Esophagus squamous epithelium (tissue), 5 donors: ENCODE measurements around the gene PLXNC1. TPM values are rescaled to one million over a fixed set of nuclear protein-coding genes. Genes with fewer than 3 reads are reported as not detected.

Experiments used
- DNase-seq: peaks from one replicate; lab custom pipeline; 2025; lab: John Stamatoyannopoulos, UW
- H3K27ac ChIP-seq, 4 donors: fragments of 200-600 bp; sonication (generic); one replicate each; pipeline ENCODE4 v1.5.1; 2016 to 2019; ENCODE audit warnings: mild to moderate bottlenecking in 1 of 4
- H3K27me3 ChIP-seq, 4 donors: fragments of 200-600 bp; sonication (generic); 1 replicate in 3 of 4; 2 replicates in 1 of 4; pipeline versions ENCODE4 v1.5.1 to v1.6.0; 2017 to 2021; ENCODE audit warnings: antibody characterized with exemption in 1 of 4
- H3K36me3 ChIP-seq, 3 donors: fragments of 200-600 bp; sonication (generic); one replicate each; pipeline ENCODE4 v1.5.1; 2016 to 2019
- H3K4me1 ChIP-seq, 3 donors: fragments of 200-600 bp; sonication (generic); one replicate each; pipeline ENCODE4 v1.5.1; 2017 to 2019
- H3K4me3 ChIP-seq, 4 donors: fragments of 200-600 bp; sonication (generic); 1 replicate in 3 of 4; 2 replicates in 1 of 4; pipeline ENCODE4 v1.5.1; 2016 to 2019; ENCODE audit warnings: mild to moderate bottlenecking in 2 of 4, moderate library complexity in 1 of 4
- H3K9me3 ChIP-seq, 3 donors: fragments of 200-600 bp; sonication (generic); one replicate each; pipeline ENCODE4 v1.5.1; 2016 to 2019
- POLR2A ChIP-seq, 4 donors: fragments of 450-650 bp; IDR thresholded peaks; one replicate each; pipeline ENCODE4 v1.6.1; 2017; ENCODE audit warnings: antibody characterized with exemption in 4 of 4, mild to moderate bottlenecking in 4 of 4, moderate library complexity in 3 of 4
- WGBS, 2 donors: methylation state at CpG; one replicate each; pipeline ENCODE4 v1.1.5; 2018; 5-methylcytosine and 5-hydroxymethylcytosine counted together
- intact Hi-C: fragments of 100-400 bp; cut with DNase I; formaldehyde crosslinking; loops from one replicate; pipeline ENCODE4 v1.15.0; 2022
- total RNA-seq, 4 donors: library from RNA; depleted of rRNA; stranded (reverse); fragments of >200 nt; gene quantifications; one replicate each; pipeline ENCODE4 v1.1.0, GENCODE V29; 2016
- TF ChIP-seq, protein P1 (sequence below), 6 experiments: fragments of 450-650 bp in 4 of 6; fragments of 200-600 bp in 2 of 6; sonication (generic) in 2 of 6; IDR thresholded peaks; one replicate each; pipeline ENCODE4 v1.5.1; 2016 to 2019; ENCODE audit warnings: antibody characterized with exemption in 6 of 6, mild to moderate bottlenecking in 4 of 6, moderate library complexity in 4 of 6
- donor health status: DM: yes; HTN: yes; CAD: no.

Gene PLXNC1
- total RNA-seq, 4 donors from 2014 or later, result 1.0 to 6.7 (median 2.6) TPM

DNA sequence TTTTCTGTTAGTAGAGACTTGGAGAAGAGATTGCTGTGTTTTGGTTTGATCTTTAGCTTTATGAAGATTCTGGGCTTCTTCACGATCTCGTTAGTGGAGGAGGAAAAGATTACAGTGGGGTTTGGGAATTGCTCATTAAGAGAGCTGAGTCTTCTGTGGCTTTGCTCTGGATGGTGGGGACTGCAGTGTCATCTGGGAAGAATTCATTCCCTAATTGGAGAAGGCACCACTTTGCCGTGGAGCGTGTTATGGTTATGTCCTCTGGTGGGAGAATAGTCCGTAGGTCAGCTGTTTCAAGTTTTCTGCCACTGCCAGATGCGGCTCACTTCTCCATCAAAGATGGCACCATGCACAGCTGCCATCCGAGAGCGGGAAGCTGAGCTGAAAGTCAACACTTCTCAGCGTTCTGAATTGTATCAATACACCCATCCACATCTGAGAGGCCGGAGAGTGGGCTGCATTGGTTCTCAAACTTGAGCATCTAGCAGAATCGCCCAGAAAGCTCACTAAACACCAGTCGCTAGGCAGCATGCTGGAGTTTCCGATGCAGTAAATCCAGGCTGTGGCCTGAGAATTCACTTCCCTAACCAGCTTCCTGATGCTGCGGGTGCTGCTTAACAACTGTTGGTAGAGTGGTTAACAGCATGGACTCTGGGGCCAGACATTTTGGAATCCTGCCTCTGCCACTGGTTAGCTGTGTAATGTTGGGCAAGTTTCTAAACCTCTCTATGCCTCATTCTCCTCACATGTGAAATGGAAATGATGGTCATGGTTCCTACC lies 117.8 kb downstream of the PLXNC1 start:
- intact Hi-C loops, result no loop called here
- Histone ChIP-seq H3K27ac (peak overlapping the region in 3 of 4 donors; percentile 49 to 75 (median 67)), H3K4me3 (no peak overlapping the region), H3K27me3 (no peaks in the 10 kb centered on the region), H3K9me3 (no peaks in the 10 kb centered on the region), H3K4me1 (peaks cover 3 to 68% (median 15%) of the 10 kb centered on the region in 3 donors), H3K36me3 (no peaks in the 10 kb centered on the region)
- WGBS, 2 donors, result 87 to 91% methylated on average over 11 to 12 of the region's 14 CpGs
- TF ChIP-seq, protein P1, sequence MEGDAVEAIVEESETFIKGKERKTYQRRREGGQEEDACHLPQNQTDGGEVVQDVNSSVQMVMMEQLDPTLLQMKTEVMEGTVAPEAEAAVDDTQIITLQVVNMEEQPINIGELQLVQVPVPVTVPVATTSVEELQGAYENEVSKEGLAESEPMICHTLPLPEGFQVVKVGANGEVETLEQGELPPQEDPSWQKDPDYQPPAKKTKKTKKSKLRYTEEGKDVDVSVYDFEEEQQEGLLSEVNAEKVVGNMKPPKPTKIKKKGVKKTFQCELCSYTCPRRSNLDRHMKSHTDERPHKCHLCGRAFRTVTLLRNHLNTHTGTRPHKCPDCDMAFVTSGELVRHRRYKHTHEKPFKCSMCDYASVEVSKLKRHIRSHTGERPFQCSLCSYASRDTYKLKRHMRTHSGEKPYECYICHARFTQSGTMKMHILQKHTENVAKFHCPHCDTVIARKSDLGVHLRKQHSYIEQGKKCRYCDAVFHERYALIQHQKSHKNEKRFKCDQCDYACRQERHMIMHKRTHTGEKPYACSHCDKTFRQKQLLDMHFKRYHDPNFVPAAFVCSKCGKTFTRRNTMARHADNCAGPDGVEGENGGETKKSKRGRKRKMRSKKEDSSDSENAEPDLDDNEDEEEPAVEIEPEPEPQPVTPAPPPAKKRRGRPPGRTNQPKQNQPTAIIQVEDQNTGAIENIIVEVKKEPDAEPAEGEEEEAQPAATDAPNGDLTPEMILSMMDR (IDR thresholded peaks at IDR 0.05), result no peak
- no peak for TF ChIP-seq POLR2A (IDR thresholded peaks at IDR 0.05)
- DNase-seq, result no peak

DNA sequence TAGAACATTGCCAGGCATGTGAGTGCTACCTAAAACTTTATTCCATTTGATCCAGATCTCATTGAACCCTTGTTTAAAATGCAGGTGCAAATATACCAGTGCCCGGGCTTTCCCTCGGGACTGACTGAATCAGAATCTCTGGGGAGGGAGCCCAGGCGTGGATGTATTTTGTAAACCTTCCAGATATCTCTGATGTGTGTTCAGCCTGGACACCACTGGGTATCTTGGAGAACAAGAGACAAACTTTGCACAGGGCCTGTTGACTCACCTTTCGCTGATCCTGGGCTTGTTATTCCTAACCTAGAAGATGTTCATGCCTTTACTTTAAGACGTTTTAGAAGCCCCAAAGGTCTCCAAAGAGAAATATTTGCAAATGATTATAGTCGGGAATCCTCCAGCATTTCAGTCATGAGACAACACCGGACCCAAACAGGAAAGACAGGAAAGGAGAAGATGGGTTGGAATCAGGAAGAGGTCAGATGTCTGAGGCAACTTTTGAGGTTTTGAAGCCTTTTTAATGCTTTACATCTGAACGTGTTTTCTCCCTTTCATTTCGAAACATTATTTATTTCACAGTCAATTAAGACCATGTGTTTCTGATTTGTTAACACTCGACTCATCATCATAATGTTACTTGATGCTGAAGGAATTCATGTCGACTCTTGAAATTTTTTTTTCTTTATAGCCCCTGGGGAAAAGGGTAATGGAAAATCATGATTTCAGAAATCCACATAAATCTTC lies 118.6 kb downstream of the PLXNC1 start:
- TF ChIP-seq, protein P1 (IDR thresholded peaks at IDR 0.05), result no peak
- TF ChIP-seq POLR2A (IDR thresholded peaks at IDR 0.05), result no peak
- H3K9me3 ChIP-seq, result no peaks in the 10 kb centered on the region
- H3K27ac ChIP-seq, result peak overlapping the region in 3 of 4 donors; percentile 67 to 75 (median 70)
- WGBS, 2 donors, result 27 to 36% methylated on average over 10 to 11 of the region's 11 CpGs
- DNase-seq, result no peak
- H3K4me3 ChIP-seq, result no peak overlapping the region
- intact Hi-C loops, result no loop called here
- no peaks in the 10 kb centered on the region for H3K36me3 ChIP-seq
- H3K4me1 ChIP-seq, result peaks cover 3 to 60% (median 9%) of the 10 kb centered on the region in 3 donors
- H3K27me3 ChIP-seq, result no peaks in the 10 kb centered on the region

DNA sequence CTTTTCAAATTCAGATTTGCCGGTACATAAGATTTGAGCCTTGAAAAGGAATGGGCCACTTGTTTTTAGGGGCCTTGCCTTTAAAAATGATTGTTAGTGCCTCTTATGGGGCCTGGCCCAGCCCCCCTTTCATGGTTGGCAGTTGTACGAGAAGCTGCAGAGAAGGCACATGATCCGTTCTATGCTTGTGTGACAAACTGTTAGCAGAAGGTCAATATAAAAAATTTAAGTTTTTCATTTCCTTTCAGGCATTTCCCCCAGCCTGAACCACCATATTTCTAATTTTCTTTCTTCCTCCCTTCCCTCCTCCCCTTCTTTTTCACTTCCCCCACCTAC lies 119.1 kb downstream of the PLXNC1 start:
- peaks cover 3 to 56% (median 7%) of the 10 kb centered on the region in 3 donors for H3K4me1 ChIP-seq
- whole genome bisulfite sequencing, 2 donors, result 28 to 49% methylated on average over 3 of the region's 3 CpGs
- no peaks in the 10 kb centered on the region for H3K36me3 ChIP-seq
- no peaks in the 10 kb centered on the region for H3K27me3 ChIP-seq
- H3K9me3 ChIP-seq, result no peaks in the 10 kb centered on the region
- intact Hi-C loops, result no loop called here
- no peak for TF ChIP-seq POLR2A (IDR thresholded peaks at IDR 0.05)
- TF ChIP-seq, protein P1 (IDR thresholded peaks at IDR 0.05), result no peak
- H3K4me3 ChIP-seq, result no peak overlapping the region
- no peak for DNase-seq
- H3K27ac ChIP-seq, result peak overlapping the region in 3 of 4 donors; percentile 67 to 75 (median 70)

DNA sequence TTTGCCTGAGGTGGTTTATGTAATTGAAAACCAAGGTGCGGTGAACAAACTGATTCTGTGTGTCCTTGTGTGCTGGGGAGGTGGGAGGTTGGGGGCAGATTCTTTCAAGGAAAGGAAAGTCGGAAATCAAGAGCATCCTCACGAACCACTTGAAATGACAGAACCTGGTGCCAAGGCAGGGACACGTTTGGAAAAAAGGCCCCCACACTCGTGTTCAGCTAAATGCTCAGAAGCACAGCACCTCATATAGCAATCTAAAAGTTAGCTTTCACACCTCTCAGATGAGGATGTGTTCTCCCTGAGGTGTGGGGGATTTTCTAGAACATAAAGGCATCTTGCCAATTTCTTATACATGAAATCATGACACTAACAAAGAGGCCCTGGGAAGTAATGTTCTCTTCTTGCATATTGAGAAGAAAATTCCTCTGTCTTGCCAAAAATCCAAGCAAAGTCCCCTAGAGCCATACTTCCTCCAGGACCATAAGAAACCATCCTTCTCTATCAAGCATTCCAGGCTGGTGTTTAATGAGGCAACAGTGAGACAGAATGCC lies 119.6 kb downstream of the PLXNC1 start:
- intact Hi-C loops, result no loop called here
- H3K9me3 ChIP-seq, result no peaks in the 10 kb centered on the region
- H3K4me1 ChIP-seq, result peaks cover 3 to 51% (median 3%) of the 10 kb centered on the region in 3 donors
- H3K27me3 ChIP-seq, result no peaks in the 10 kb centered on the region
- WGBS, 2 donors, result 79 to 90% methylated on average over 5 of the region's 5 CpGs
- H3K4me3 ChIP-seq, result no peak overlapping the region
- H3K27ac ChIP-seq, result peak overlapping the region in 3 of 4 donors; percentile 67 to 75 (median 70)
- TF ChIP-seq POLR2A (IDR thresholded peaks at IDR 0.05), result no peak
- TF ChIP-seq, protein P1 (IDR thresholded peaks at IDR 0.05), result no peak
- no peak for DNase-seq
- no peaks in the 10 kb centered on the region for H3K36me3 ChIP-seq
